ENCODE measurements around the gene REP15. TPM values are rescaled to one million over a fixed set of nuclear protein-coding genes. Genes with fewer than 3 reads are reported as not detected.
A peak's percentile ranks its signal among the peaks of the same experiment; 100 is the strongest.
"Not testable (repeated sequence)": the region's sequence is repeated elsewhere in the genome, so short reads cannot be mapped to it uniquely, and the experiment has no call there.

REP15 gene
- 7.0 and 10.9 TPM in 2 replicates for total RNA-seq

GRCh38 chr12:27696293-27696652 lies at the start of gene REP15:
Gene REP15 (plus strand): TSS chr12:27696447. CDS start chr12:27696563, 116 bp downstream.
- no peak for DNase-seq

- no peak for DNase-seq
Observed at GRCh38 chr12:27650011-27650410, 46.2 kb upstream of the REP15 start.

GRCh38 chr12:27651201-27651600 lies 45.0 kb upstream of the REP15 start:
- DNase-seq: no peak

GRCh38 chr12:27652174-27652763 lies 44.0 kb upstream of the REP15 start:
- DNase-seq: peak; percentile 94

- no peak for DNase-seq
Observed at GRCh38 chr12:27653661-27654060, 42.6 kb upstream of the REP15 start.

GRCh38 chr12:27655476-27655875 lies 40.8 kb upstream of the REP15 start:
- not testable (repeated sequence) for DNase-seq

GRCh38 chr12:27657296-27657695 lies 39.0 kb upstream of the REP15 start:
- no peak for DNase-seq

- DNase-seq: no peak
Observed at GRCh38 chr12:27665704-27666103, 30.5 kb upstream of the REP15 start.

GRCh38 chr12:27666510-27666909 lies 29.7 kb upstream of the REP15 start:
- DNase-seq: no peak

- no peak for DNase-seq
Observed at GRCh38 chr12:27667540-27667939, 28.7 kb upstream of the REP15 start.

GRCh38 chr12:27672051-27672450 lies 24.2 kb upstream of the REP15 start:
- DNase-seq: no peak

GRCh38 chr12:27672643-27673042 lies 23.6 kb upstream of the REP15 start:
- no peak for DNase-seq

GRCh38 chr12:27673101-27673718 lies 23.0 kb upstream of the REP15 start:
- DNase-seq: no peak

GRCh38 chr12:27674989-27675388 lies 21.3 kb upstream of the REP15 start:
- DNase-seq: no peak

- DNase-seq: no peak
Observed at GRCh38 chr12:27680619-27681018, 15.6 kb upstream of the REP15 start.

- DNase-seq: no peak
Observed at GRCh38 chr12:27682534-27682933, 13.7 kb upstream of the REP15 start.

GRCh38 chr12:27685274-27685673 lies 11.0 kb upstream of the REP15 start:
- DNase-seq: no peak

GRCh38 chr12:27686147-27686546 lies 10.1 kb upstream of the REP15 start:
- no peak for DNase-seq

GRCh38 chr12:27688671-27689070 lies 7.6 kb upstream of the REP15 start:
- DNase-seq: no peak

GRCh38 chr12:27689558-27690180 lies 6.6 kb upstream of the REP15 start:
- DNase-seq: no peak

GRCh38 chr12:27693403-27693802 lies 2.8 kb upstream of the REP15 start:
- no peak for DNase-seq

- DNase-seq: no peak
Observed at GRCh38 chr12:27695556-27696292, 523 bp upstream of the REP15 start.

GRCh38 chr12:27696864-27697564 lies 767 bp downstream of the REP15 start:
- no peak for DNase-seq

Measured in dermis blood vessel endothelial cell (primary cell).